ENCODE measurements around the gene CRIM1. TPM values are rescaled to one million over a fixed set of nuclear protein-coding genes. Genes with fewer than 3 reads are reported as not detected.

Gene CRIM1
- total RNA-seq, 1 donor from 2014 or later = 273 TPM

DNA sequence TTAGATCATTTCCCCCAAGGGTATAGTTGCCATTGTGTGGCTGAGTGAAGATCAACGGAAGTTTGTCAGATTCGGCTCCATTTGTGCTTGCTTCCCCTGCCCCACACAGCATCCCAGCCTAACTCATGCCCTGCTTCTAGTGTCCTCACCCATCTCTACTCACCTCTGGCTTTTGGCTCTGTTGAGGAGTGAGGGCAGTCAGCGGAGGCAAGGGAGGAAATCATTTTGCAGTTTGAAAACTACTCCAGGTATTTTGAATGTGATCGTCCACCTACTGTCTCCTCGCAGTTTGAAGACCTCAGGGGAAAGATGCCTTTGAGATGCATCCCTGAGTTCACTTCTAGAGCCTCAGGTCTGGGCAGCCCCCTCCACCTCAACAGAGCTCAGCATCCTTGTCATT lies 126.1 kb downstream of the CRIM1 start:
- DNase-seq (ENCODE audit: low spot score in 2 of 2) = no peak
- Histone ChIP-seq H3K27ac (peak overlapping the region; percentile 16 to 88), H3K36me3 (peaks cover 37 to 73% of the 10 kb centered on the region in 2 donors), H3K4me1 (peaks cover 16 to 65% of the 10 kb centered on the region in 2 donors), H3K9me3 (no peaks in the 10 kb centered on the region), H3K27me3 (no peaks in the 10 kb centered on the region), H3K4me3 (no peak overlapping the region)
- intact Hi-C loops (cut with DNase I) = no loop called here
- TF ChIP-seq, protein P1, sequence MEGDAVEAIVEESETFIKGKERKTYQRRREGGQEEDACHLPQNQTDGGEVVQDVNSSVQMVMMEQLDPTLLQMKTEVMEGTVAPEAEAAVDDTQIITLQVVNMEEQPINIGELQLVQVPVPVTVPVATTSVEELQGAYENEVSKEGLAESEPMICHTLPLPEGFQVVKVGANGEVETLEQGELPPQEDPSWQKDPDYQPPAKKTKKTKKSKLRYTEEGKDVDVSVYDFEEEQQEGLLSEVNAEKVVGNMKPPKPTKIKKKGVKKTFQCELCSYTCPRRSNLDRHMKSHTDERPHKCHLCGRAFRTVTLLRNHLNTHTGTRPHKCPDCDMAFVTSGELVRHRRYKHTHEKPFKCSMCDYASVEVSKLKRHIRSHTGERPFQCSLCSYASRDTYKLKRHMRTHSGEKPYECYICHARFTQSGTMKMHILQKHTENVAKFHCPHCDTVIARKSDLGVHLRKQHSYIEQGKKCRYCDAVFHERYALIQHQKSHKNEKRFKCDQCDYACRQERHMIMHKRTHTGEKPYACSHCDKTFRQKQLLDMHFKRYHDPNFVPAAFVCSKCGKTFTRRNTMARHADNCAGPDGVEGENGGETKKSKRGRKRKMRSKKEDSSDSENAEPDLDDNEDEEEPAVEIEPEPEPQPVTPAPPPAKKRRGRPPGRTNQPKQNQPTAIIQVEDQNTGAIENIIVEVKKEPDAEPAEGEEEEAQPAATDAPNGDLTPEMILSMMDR (IDR thresholded peaks at IDR 0.05) = no peak

DNA sequence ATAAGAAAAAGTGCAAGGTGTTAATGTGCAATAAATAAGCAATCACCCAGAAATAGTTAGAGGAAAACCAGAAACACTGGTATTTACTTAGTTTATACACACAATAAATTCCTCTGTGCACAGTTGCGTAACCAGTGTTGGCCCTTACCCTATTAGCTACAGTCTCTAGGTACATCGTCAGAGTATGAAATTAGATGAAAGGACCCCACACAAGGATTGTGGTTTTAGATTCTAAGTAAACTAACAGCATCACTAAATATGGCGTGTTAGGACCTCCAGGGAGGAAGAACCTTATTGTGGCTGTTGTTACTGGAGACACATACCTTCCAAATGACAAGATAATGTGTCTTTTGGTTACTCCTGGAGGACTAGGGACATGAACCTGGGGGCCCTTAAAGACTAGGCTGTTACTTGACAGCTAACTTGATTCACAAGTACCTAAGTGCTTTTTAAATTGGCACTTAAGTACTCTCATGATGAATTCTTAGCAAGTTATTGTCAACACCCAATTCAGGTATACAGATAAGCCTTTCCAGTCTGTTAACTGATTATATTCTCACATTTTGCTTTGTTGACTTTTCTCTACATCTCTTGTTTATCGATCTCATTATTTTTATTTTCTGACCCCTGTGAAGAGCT lies 127.1 kb downstream of the CRIM1 start:
- TF ChIP-seq, protein P1 (IDR thresholded peaks at IDR 0.05) = no peak

DNA sequence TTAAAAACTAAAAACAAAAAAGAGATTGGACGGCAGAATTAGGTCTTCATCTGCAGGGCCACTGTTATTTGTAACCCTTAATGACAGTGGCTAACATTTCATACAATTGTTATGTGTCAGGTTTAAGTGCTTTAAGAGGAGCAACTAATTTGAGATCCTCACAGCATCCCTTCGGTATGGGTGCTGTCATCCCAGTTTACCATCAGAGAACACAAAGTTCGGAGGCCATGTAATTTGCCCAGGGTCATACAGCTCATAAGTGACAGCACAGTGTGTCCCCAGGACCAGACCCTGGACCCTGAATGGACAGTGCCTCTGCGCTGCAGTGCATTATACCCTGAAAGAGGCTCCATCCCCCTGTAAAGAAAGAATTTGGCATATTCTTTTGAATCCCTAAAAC lies 127.7 kb downstream of the CRIM1 start:
- Histone ChIP-seq H3K4me1 (peaks cover 13 to 66% of the 10 kb centered on the region in 2 donors), H3K27ac (peak overlapping the region; percentile 81 to 88), H3K4me3 (no peak overlapping the region), H3K9me3 (no peaks in the 10 kb centered on the region), H3K27me3 (no peaks in the 10 kb centered on the region), H3K36me3 (peaks cover 29 to 62% of the 10 kb centered on the region in 2 donors)
- TF ChIP-seq, protein P1 (IDR thresholded peaks at IDR 0.05) = no peak
- intact Hi-C loops (cut with DNase I) = no loop called here
- DNase-seq (ENCODE audit: low spot score in 2 of 2) = no peak

More for the DNA sequence above, 127.1 kb downstream of the CRIM1 start:
- no peak for DNase-seq (ENCODE audit: low spot score in 2 of 2)
- H3K36me3 ChIP-seq = peaks cover 30 to 63% of the 10 kb centered on the region in 2 donors
- H3K4me1 ChIP-seq = peaks cover 13 to 65% of the 10 kb centered on the region in 2 donors
- no peaks in the 10 kb centered on the region for H3K9me3 ChIP-seq
- H3K27me3 ChIP-seq = no peaks in the 10 kb centered on the region
- no peak overlapping the region for H3K4me3 ChIP-seq
- intact Hi-C loops (cut with DNase I) = no loop called here
- peak overlapping the region; percentile 81 to 88 for H3K27ac ChIP-seq

DNA sequence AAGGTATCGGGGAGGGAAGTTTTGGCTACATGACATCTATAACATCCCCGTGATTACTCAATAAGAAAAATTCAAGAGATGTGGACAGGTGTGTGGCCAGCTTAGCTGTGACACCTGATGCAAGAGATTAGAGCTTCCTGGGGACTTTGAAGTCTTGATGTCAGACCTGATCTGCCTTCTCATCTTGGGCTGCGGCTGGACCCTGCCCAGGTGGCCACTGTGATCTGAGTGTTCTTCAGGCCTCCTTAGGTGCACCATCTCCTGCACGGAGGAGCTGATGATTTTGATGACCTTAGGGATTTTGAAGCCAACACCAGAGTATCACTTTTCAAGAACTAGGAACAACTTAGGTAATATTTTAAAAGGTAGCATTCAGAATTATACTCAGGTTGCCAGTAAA lies 128.9 kb downstream of the CRIM1 start:
- no peak for DNase-seq (ENCODE audit: low spot score in 2 of 2)
- peaks cover 15 to 62% of the 10 kb centered on the region in 2 donors for H3K4me1 ChIP-seq
- H3K27me3 ChIP-seq = no peaks in the 10 kb centered on the region
- intact Hi-C loops (cut with DNase I) = no loop called here
- H3K36me3 ChIP-seq = peaks cover 22 to 51% of the 10 kb centered on the region in 2 donors
- H3K4me3 ChIP-seq = no peak overlapping the region
- no peaks in the 10 kb centered on the region for H3K9me3 ChIP-seq
- peak overlapping the region; percentile 81 to 88 for H3K27ac ChIP-seq
- TF ChIP-seq, protein P1 (IDR thresholded peaks at IDR 0.05) = no peak

DNA sequence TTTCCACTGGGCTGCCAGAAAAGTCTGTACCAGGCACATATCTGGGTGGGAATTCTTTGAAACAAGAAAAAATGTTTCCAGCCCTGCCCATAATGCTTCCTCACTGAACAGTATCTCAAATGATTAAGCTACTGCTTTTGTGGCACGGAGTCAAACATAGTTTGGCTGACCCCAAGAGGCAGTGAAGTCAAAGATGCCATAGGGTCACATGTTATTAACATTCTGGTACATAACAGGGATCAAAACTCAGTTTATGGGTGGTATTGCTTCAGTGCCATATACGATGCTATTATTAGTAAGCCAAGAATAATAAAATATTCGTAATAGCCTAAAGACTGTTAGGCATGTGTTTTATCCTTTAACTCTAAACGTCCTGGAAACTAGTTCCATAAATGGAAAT lies 129.9 kb downstream of the CRIM1 start:
- DNase-seq (ENCODE audit: low spot score in 2 of 2) = peak in 1 of 2 donors; percentile 78
- peak overlapping the region in 1 of 2 donors; percentile 6 for H3K4me3 ChIP-seq
- no peaks in the 10 kb centered on the region for H3K27me3 ChIP-seq
- H3K36me3 ChIP-seq = peaks cover 12 to 41% of the 10 kb centered on the region in 2 donors
- TF ChIP-seq, protein P1 (IDR thresholded peaks at IDR 0.05) = no peak
- peaks cover 15 to 62% of the 10 kb centered on the region in 2 donors for H3K4me1 ChIP-seq
- H3K27ac ChIP-seq = peak overlapping the region; percentile 81 to 88
- H3K9me3 ChIP-seq = no peaks in the 10 kb centered on the region
- intact Hi-C loops (cut with DNase I) = loop anchor here (5.0 kb wide), 2 partner anchors 33 to 53 kb away; no protein-coding TSS in a partner anchor

All from ascending aorta (tissue), 2 donors.